ENCODE data around the gene ATP5MG.

DNA sequence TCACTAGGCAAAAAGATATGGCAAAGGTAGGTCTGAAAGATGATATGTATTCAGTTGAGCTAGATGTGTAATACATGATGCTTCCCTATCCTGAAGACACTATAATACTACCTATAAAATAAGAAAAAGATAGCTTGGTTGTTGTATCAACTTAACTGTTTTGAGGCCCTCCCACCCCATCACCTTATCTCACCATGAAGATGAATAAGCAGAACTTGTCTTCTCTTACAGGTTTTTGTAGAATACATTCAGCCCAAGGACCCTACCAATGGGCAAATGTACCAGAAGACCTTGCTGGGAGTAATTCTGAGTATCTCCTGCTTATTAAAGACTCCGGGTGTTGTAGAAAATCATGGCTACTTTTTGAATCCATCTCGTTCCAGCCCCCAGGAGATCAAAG lies 28.1 kb upstream of the ATP5MG start:
- TF ChIP-seq TCF12 (IDR thresholded peaks at IDR 0.05; ENCODE audit: low read depth) (no peak), TAF1 (IDR thresholded peaks at IDR 0.05; ENCODE audit: low read depth) (no peak), RAD21 (IDR thresholded peaks at IDR 0.05; ENCODE audit: low read depth) (no peak), ZBTB7A (IDR thresholded peaks at IDR 0.05; ENCODE audit: low read depth) (no peak), CEBPB (IDR thresholded peaks at IDR 0.05) (no peak)
- TF ChIP-seq, protein P1, sequence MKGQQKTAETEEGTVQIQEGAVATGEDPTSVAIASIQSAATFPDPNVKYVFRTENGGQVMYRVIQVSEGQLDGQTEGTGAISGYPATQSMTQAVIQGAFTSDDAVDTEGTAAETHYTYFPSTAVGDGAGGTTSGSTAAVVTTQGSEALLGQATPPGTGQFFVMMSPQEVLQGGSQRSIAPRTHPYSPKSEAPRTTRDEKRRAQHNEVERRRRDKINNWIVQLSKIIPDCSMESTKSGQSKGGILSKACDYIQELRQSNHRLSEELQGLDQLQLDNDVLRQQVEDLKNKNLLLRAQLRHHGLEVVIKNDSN (IDR thresholded peaks at IDR 0.05), result no peak
- TF ChIP-seq, protein P2, sequence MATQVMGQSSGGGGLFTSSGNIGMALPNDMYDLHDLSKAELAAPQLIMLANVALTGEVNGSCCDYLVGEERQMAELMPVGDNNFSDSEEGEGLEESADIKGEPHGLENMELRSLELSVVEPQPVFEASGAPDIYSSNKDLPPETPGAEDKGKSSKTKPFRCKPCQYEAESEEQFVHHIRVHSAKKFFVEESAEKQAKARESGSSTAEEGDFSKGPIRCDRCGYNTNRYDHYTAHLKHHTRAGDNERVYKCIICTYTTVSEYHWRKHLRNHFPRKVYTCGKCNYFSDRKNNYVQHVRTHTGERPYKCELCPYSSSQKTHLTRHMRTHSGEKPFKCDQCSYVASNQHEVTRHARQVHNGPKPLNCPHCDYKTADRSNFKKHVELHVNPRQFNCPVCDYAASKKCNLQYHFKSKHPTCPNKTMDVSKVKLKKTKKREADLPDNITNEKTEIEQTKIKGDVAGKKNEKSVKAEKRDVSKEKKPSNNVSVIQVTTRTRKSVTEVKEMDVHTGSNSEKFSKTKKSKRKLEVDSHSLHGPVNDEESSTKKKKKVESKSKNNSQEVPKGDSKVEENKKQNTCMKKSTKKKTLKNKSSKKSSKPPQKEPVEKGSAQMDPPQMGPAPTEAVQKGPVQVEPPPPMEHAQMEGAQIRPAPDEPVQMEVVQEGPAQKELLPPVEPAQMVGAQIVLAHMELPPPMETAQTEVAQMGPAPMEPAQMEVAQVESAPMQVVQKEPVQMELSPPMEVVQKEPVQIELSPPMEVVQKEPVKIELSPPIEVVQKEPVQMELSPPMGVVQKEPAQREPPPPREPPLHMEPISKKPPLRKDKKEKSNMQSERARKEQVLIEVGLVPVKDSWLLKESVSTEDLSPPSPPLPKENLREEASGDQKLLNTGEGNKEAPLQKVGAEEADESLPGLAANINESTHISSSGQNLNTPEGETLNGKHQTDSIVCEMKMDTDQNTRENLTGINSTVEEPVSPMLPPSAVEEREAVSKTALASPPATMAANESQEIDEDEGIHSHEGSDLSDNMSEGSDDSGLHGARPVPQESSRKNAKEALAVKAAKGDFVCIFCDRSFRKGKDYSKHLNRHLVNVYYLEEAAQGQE (IDR thresholded peaks at IDR 0.05; ENCODE audit: low read depth), result no peak
- TF ChIP-seq, protein P3, sequence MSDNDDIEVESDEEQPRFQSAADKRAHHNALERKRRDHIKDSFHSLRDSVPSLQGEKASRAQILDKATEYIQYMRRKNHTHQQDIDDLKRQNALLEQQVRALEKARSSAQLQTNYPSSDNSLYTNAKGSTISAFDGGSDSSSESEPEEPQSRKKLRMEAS (IDR thresholded peaks at IDR 0.05), result no peak
